ENCODE results near the gene KCNAB1.
"Not testable (repeated sequence)": the region's sequence is repeated elsewhere in the genome, so short reads cannot be mapped to it uniquely, and the experiment has no call there.

Gene KCNAB1

DNA sequence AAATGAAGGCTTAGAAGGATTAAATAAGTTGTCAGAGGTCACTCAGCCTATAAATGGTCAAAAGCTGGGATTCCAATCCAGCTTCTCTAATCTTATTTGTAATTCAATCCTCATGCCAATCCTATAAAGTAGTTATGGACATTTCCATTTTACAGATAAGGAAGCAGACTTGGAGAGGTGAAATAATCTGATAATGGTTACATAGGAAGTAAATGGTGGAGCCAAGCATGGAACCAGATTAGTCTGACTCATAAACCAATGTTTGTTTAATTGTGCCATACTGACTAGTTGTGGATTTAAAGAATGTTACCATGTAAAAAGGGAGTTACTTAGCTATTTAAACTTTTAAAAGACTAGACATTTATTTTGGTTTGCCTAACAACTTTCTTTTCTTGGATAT lies 59.7 kb downstream of the KCNAB1 start:
- DNase-seq: no peak

GRCh38 chr3:156181509-156181908 lies 61.1 kb downstream of the KCNAB1 start:
- no peak for DNase-seq

GRCh38 chr3:156183396-156183795 lies 63.0 kb downstream of the KCNAB1 start:
- DNase-seq: no peak

- DNase-seq: no peak
Measured at GRCh38 chr3:156184156-156184555, 63.8 kb downstream of the KCNAB1 start.

GRCh38 chr3:156187146-156187769 lies 66.9 kb downstream of the KCNAB1 start:
- no peak for DNase-seq

DNA sequence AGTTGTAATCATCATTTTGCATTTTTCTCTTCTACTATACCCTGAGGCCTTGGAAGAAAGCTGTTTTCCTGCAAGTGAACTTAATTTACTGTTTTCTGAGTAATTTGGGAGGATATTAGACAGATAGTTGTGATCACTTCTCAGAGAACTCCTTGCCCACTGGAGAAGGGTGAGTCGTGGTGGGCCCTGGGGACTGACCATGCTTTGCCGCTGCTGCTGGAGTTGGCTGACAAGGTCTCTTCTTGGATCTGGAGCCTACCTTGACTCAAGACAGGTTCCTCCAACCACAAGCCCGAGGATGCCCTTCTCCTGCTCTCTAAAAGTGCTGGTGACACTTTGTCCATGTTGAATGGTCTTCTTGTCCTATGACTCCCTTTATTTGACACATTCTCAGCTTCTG lies 68.4 kb downstream of the KCNAB1 start:
- DNase-seq: no peak

DNA sequence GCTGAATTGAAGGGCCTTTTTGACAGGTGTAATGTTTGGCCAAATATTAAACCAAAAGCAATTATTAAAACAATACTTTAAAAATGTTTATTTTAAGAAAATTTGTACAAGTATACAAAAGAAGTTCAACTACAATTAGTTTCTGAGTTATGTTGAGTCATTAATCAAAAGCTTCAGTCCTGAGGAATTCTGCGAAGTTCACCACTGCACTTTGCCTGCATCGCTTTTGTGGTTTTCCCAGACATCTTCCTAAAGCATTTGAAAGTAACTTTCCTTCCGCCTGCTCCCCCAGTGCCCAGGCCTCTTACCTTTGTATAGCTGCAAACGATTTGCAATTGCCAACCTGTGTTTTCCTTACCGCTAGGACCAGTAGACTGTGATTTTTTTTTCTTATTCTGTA lies 69.5 kb downstream of the KCNAB1 start:
- DNase-seq: no peak

DNA sequence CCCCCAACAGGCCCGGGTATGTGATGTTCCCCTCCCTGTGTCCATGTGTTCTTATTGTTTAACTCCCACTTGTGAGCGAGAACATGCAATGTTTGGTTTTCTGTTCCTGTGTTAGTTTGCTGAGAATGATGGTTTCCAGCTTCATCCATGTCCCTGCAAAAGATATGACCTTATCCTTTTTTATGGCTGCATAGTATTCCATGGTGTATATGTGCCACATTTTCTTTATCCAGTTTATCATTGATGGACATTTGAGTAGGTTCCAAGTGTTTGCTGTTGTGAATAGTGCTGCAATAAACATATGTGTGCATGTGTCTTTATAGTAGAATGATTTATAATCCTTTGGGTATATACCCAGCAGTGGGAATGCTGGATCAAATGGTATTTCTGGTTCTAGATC lies 74.6 kb downstream of the KCNAB1 start:
- not testable (repeated sequence) for DNase-seq

GRCh38 chr3:156197152-156197551 lies 76.8 kb downstream of the KCNAB1 start:
- not testable (repeated sequence) for DNase-seq

DNA sequence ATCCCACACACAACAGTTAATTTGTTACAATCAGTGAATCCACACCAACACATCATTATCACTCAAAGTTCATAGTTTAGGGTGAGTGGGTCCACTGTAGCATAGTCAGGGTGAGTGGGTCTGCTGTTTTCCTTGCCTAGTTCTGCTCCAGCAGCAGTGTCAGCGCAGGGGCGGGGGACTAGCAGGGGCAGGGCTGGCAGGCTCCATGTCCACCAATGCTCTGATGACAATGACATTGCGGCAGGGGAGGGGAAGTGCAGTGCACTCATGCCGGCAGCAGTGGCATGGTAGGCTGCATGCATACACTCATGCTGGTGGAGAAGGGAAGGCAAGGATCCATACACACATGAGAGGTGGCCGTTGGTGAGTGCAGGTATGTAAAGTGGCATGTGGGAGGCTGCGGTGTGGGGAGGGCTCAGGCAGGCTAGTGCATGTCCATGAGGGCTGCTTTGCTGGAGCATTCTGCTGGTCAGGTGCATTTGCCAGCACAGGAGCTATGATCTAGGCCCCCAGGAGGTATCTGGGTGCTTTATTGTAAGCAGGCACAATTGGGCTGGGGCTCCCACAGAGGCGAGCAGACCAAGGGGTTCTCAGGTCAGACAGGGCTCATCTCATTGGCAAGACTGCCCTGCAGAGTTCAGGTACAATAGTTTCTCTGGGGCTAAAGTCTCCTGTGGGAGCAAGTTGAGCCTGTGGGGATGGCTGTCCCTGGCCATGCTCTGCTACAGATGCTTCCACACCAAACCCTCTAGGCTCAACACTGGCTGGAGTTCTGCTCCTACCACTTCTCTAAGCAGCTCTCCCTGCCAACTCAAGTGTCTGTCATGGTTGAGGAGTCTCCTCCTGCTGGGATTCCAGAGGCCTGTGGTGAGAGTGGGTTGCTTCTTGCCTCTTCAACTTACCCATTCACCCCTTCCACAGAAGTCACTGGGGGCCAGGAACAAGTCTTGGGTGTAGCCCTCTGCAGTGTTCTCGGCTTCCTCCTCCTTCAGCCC lies 81.3 kb downstream of the KCNAB1 start:
- DNase-seq: no peak

GRCh38 chr3:156206157-156206556 lies 85.8 kb downstream of the KCNAB1 start:
- no peak for DNase-seq

GRCh38 chr3:156207802-156208685 lies 87.7 kb downstream of the KCNAB1 start:
- no peak for DNase-seq

GRCh38 chr3:156209631-156210335 lies 89.4 kb downstream of the KCNAB1 start:
- DNase-seq: no peak

GRCh38 chr3:156211583-156211982 lies 91.2 kb downstream of the KCNAB1 start:
- DNase-seq: no peak

GRCh38 chr3:156214676-156215075 lies 94.3 kb downstream of the KCNAB1 start:
- DNase-seq: no peak

- no peak for DNase-seq
Measured at GRCh38 chr3:156215751-156216150, 95.4 kb downstream of the KCNAB1 start.

- DNase-seq: no peak
Measured at GRCh38 chr3:156216216-156216615, 95.8 kb downstream of the KCNAB1 start.

GRCh38 chr3:156216852-156217251 lies 96.5 kb downstream of the KCNAB1 start:
- DNase-seq: no peak

GRCh38 chr3:156217674-156218352 lies 97.4 kb downstream of the KCNAB1 start:
- no peak for DNase-seq

DNA sequence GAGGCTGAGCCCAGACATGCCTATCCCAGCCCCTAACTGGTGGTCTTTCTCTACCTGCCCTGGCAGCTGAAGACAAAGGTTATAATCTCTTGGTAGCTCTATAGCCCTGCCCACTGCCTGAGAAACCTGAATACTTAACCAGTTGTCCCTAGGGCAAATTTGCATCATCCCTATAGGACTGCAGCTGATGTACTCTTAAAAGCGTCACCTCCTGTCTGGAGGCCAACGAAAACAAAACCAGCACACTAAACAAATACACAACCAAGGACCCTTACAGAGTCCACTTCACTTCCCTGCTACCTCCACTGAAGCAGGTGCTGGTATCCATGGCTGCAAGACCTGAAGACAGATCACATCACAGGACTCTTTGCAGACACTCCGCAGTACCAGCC lies 98.0 kb downstream of the KCNAB1 start:
- no peak for DNase-seq

GRCh38 chr3:156222381-156222780 lies 102.0 kb downstream of the KCNAB1 start:
- not testable (repeated sequence) for DNase-seq

- DNase-seq: not testable (repeated sequence)
Measured at GRCh38 chr3:156224046-156224445, 103.7 kb downstream of the KCNAB1 start.

All from right hindlimb (tissue), 1 donor.